ENCODE data around the gene EPDR1.

EPDR1 gene

GRCh38 chr7:37957221-37957970 lies 37.0 kb downstream of the EPDR1 start:
- Histone ChIP-seq H3K4me3 (ENCODE audit: insufficient read length, low read depth) (no peak overlapping the region), H3K27me3 (ENCODE audit: insufficient read depth, insufficient read length) (no peaks in the 10 kb centered on the region)
- TF ChIP-seq YY1 (IDR thresholded peaks at IDR 0.05; ENCODE audit: insufficient read depth, insufficient read length) (no peak), SUZ12 (IDR thresholded peaks at IDR 0.05; ENCODE audit: extremely low read depth, insufficient read depth, insufficient read length) (no peak), ZNF274 (IDR thresholded peaks at IDR 0.05; ENCODE audit: low read depth, low read length) (no peak)

GRCh38 chr7:37960483-37960882 lies 40.0 kb downstream of the EPDR1 start:
- H3K9me3 ChIP-seq (ENCODE audit: insufficient read depth, low read length): no peaks in the 10 kb centered on the region
- TF ChIP-seq YY1 (IDR thresholded peaks at IDR 0.05; ENCODE audit: insufficient read depth, insufficient read length) (no peak), ZNF274 (IDR thresholded peaks at IDR 0.05; ENCODE audit: low read depth, low read length) (no peak), SUZ12 (IDR thresholded peaks at IDR 0.05; ENCODE audit: extremely low read depth, insufficient read depth, insufficient read length) (no peak)
- no peak overlapping the region for H3K9ac ChIP-seq (ENCODE audit: insufficient read length, low read depth)
- H3K27me3 ChIP-seq (ENCODE audit: insufficient read depth, insufficient read length): no peaks in the 10 kb centered on the region
- H3K4me1 ChIP-seq (ENCODE audit: insufficient read depth, insufficient read length): no peaks in the 10 kb centered on the region
- H3K4me3 ChIP-seq (ENCODE audit: insufficient read length, low read depth): no peak overlapping the region
- no peaks in the 10 kb centered on the region for H3K36me3 ChIP-seq (ENCODE audit: insufficient read depth, insufficient read length, low read length)
- DNase-seq (ENCODE audit: low read depth, low spot score): no peak

More at GRCh38 chr7:37957221-37957970, 37.0 kb downstream of the EPDR1 start:
- Histone ChIP-seq H3K36me3 (ENCODE audit: insufficient read depth, insufficient read length, low read length) (peaks cover 3% of the 10 kb centered on the region), H3K9ac (ENCODE audit: insufficient read length, low read depth) (no peak overlapping the region), H3K9me3 (ENCODE audit: insufficient read depth, low read length) (no peaks in the 10 kb centered on the region), H3K4me1 (ENCODE audit: insufficient read depth, insufficient read length) (no peaks in the 10 kb centered on the region)
- no peak for DNase-seq (ENCODE audit: low read depth, low spot score)

GRCh38 chr7:37961251-37961650 lies 40.8 kb downstream of the EPDR1 start:
- no peak overlapping the region for H3K9ac ChIP-seq (ENCODE audit: insufficient read length, low read depth)
- no peaks in the 10 kb centered on the region for H3K36me3 ChIP-seq (ENCODE audit: insufficient read depth, insufficient read length, low read length)
- TF ChIP-seq YY1 (IDR thresholded peaks at IDR 0.05; ENCODE audit: insufficient read depth, insufficient read length) (no peak), ZNF274 (IDR thresholded peaks at IDR 0.05; ENCODE audit: low read depth, low read length) (no peak), SUZ12 (IDR thresholded peaks at IDR 0.05; ENCODE audit: extremely low read depth, insufficient read depth, insufficient read length) (no peak)
- H3K27me3 ChIP-seq (ENCODE audit: insufficient read depth, insufficient read length): no peaks in the 10 kb centered on the region
- no peak overlapping the region for H3K4me3 ChIP-seq (ENCODE audit: insufficient read length, low read depth)
- no peak for DNase-seq (ENCODE audit: low read depth, low spot score)
- no peaks in the 10 kb centered on the region for H3K9me3 ChIP-seq (ENCODE audit: insufficient read depth, low read length)
- H3K4me1 ChIP-seq (ENCODE audit: insufficient read depth, insufficient read length): no peaks in the 10 kb centered on the region

- no peak overlapping the region for H3K4me3 ChIP-seq (ENCODE audit: insufficient read length, low read depth)
- no peak overlapping the region for H3K9ac ChIP-seq (ENCODE audit: insufficient read length, low read depth)
- H3K36me3 ChIP-seq (ENCODE audit: insufficient read depth, insufficient read length, low read length): no peaks in the 10 kb centered on the region
- H3K9me3 ChIP-seq (ENCODE audit: insufficient read depth, low read length): no peaks in the 10 kb centered on the region
- H3K4me1 ChIP-seq (ENCODE audit: insufficient read depth, insufficient read length): no peaks in the 10 kb centered on the region
- no peak for TF ChIP-seq YY1 (IDR thresholded peaks at IDR 0.05; ENCODE audit: insufficient read depth, insufficient read length)
- no peak for TF ChIP-seq SUZ12 (IDR thresholded peaks at IDR 0.05; ENCODE audit: extremely low read depth, insufficient read depth, insufficient read length)
- no peak for TF ChIP-seq ZNF274 (IDR thresholded peaks at IDR 0.05; ENCODE audit: low read depth, low read length)
- no peaks in the 10 kb centered on the region for H3K27me3 ChIP-seq (ENCODE audit: insufficient read depth, insufficient read length)
- no peak for DNase-seq (ENCODE audit: low read depth, low spot score)
Observed at GRCh38 chr7:37964196-37964595, 43.8 kb downstream of the EPDR1 start.

GRCh38 chr7:37970211-37970610 lies 49.8 kb downstream of the EPDR1 start:
- no peaks in the 10 kb centered on the region for H3K27me3 ChIP-seq (ENCODE audit: insufficient read depth, insufficient read length)
- no peaks in the 10 kb centered on the region for H3K4me1 ChIP-seq (ENCODE audit: insufficient read depth, insufficient read length)
- no peaks in the 10 kb centered on the region for H3K9me3 ChIP-seq (ENCODE audit: insufficient read depth, low read length)
- H3K4me3 ChIP-seq (ENCODE audit: insufficient read length, low read depth): no peak overlapping the region
- no peak for DNase-seq (ENCODE audit: low read depth, low spot score)
- TF ChIP-seq ZNF274 (IDR thresholded peaks at IDR 0.05; ENCODE audit: low read depth, low read length) (no peak), SUZ12 (IDR thresholded peaks at IDR 0.05; ENCODE audit: extremely low read depth, insufficient read depth, insufficient read length) (no peak), YY1 (IDR thresholded peaks at IDR 0.05; ENCODE audit: insufficient read depth, insufficient read length) (no peak)
- H3K36me3 ChIP-seq (ENCODE audit: insufficient read depth, insufficient read length, low read length): no peaks in the 10 kb centered on the region
- no peak overlapping the region for H3K9ac ChIP-seq (ENCODE audit: insufficient read length, low read depth)

GRCh38 chr7:37971491-37971890 lies 51.1 kb downstream of the EPDR1 start:
- TF ChIP-seq ZNF274 (IDR thresholded peaks at IDR 0.05; ENCODE audit: low read depth, low read length): no peak
- TF ChIP-seq SUZ12 (IDR thresholded peaks at IDR 0.05; ENCODE audit: extremely low read depth, insufficient read depth, insufficient read length): no peak
- TF ChIP-seq YY1 (IDR thresholded peaks at IDR 0.05; ENCODE audit: insufficient read depth, insufficient read length): no peak
- Histone ChIP-seq H3K4me1 (ENCODE audit: insufficient read depth, insufficient read length) (no peaks in the 10 kb centered on the region), H3K9me3 (ENCODE audit: insufficient read depth, low read length) (no peaks in the 10 kb centered on the region), H3K9ac (ENCODE audit: insufficient read length, low read depth) (no peak overlapping the region), H3K4me3 (ENCODE audit: insufficient read length, low read depth) (no peak overlapping the region), H3K36me3 (ENCODE audit: insufficient read depth, insufficient read length, low read length) (no peaks in the 10 kb centered on the region), H3K27me3 (ENCODE audit: insufficient read depth, insufficient read length) (no peaks in the 10 kb centered on the region)
- no peak for DNase-seq (ENCODE audit: low read depth, low spot score)

GRCh38 chr7:37973915-37974314 lies 53.5 kb downstream of the EPDR1 start:
- no peaks in the 10 kb centered on the region for H3K36me3 ChIP-seq (ENCODE audit: insufficient read depth, insufficient read length, low read length)
- no peaks in the 10 kb centered on the region for H3K27me3 ChIP-seq (ENCODE audit: insufficient read depth, insufficient read length)
- H3K9ac ChIP-seq (ENCODE audit: insufficient read length, low read depth): no peak overlapping the region
- DNase-seq (ENCODE audit: low read depth, low spot score): no peak
- TF ChIP-seq YY1 (IDR thresholded peaks at IDR 0.05; ENCODE audit: insufficient read depth, insufficient read length) (no peak), ZNF274 (IDR thresholded peaks at IDR 0.05; ENCODE audit: low read depth, low read length) (no peak), SUZ12 (IDR thresholded peaks at IDR 0.05; ENCODE audit: extremely low read depth, insufficient read depth, insufficient read length) (no peak)
- H3K4me3 ChIP-seq (ENCODE audit: insufficient read length, low read depth): no peak overlapping the region
- no peaks in the 10 kb centered on the region for H3K4me1 ChIP-seq (ENCODE audit: insufficient read depth, insufficient read length)
- H3K9me3 ChIP-seq (ENCODE audit: insufficient read depth, low read length): no peaks in the 10 kb centered on the region
